Rectal smooth muscle tissue (tissue), 1 donor: ENCODE data around the gene RIPPLY1.

Experiments
- H3K27ac ChIP-seq: one replicate; pipeline ENCODE4 v1.7.0; 2013; ENCODE audit warnings: low read depth, low read length, inconsistent platforms
- H3K27me3 ChIP-seq: one replicate; pipeline ENCODE4 v1.7.0; 2013; ENCODE audit warnings: low read length; ENCODE audit not compliant: control insufficient read depth, insufficient read depth
- H3K36me3 ChIP-seq: one replicate; pipeline ENCODE4 v1.7.0; 2013; ENCODE audit warnings: low read length; ENCODE audit not compliant: control insufficient read depth, insufficient read depth
- H3K4me1 ChIP-seq: one replicate; pipeline ENCODE4 v1.7.0; 2013; ENCODE audit warnings: low read length; ENCODE audit not compliant: control insufficient read depth, insufficient read depth
- H3K4me3 ChIP-seq: one replicate; pipeline ENCODE4 v1.7.0; 2013; ENCODE audit warnings: low read length
- H3K9ac ChIP-seq: one replicate; pipeline ENCODE4 v1.7.0; 2013; ENCODE audit warnings: low read length

RIPPLY1 gene

GRCh38 chrX:106903856-106904528, 851 bp upstream of the RIPPLY1 start:
- H3K4me1 ChIP-seq, result no peaks in the 10 kb centered on the region
- no peaks in the 10 kb centered on the region for H3K36me3 ChIP-seq
- H3K4me3 ChIP-seq, result no peak overlapping the region
- peaks cover 2% of the 10 kb centered on the region for H3K27me3 ChIP-seq
- no peak overlapping the region for H3K9ac ChIP-seq
- no peak overlapping the region for H3K27ac ChIP-seq

GRCh38 chrX:106902684-106903083, 457 bp downstream of the RIPPLY1 start:
- H3K27me3 ChIP-seq, result no peaks in the 10 kb centered on the region
- H3K27ac ChIP-seq, result no peak overlapping the region
- no peak overlapping the region for H3K4me3 ChIP-seq
- no peaks in the 10 kb centered on the region for H3K36me3 ChIP-seq
- H3K4me1 ChIP-seq, result no peaks in the 10 kb centered on the region
- no peak overlapping the region for H3K9ac ChIP-seq

- H3K27me3 ChIP-seq, result no peaks in the 10 kb centered on the region
Observed at GRCh38 chrX:106901781-106902219, 1.3 kb downstream of the RIPPLY1 start.

GRCh38 chrX:106901341-106901740, 1.8 kb downstream of the RIPPLY1 start:
- Histone ChIP-seq H3K27me3 (no peaks in the 10 kb centered on the region), H3K4me1 (no peaks in the 10 kb centered on the region), H3K9ac (no peak overlapping the region), H3K27ac (no peak overlapping the region), H3K36me3 (no peaks in the 10 kb centered on the region), H3K4me3 (no peak overlapping the region)

More at GRCh38 chrX:106901781-106902219, 1.3 kb downstream of the RIPPLY1 start:
- H3K36me3 ChIP-seq, result no peaks in the 10 kb centered on the region
- H3K4me1 ChIP-seq, result no peaks in the 10 kb centered on the region
- H3K27ac ChIP-seq, result no peak overlapping the region
- H3K9ac ChIP-seq, result no peak overlapping the region
- H3K4me3 ChIP-seq, result no peak overlapping the region

- no peaks in the 10 kb centered on the region for H3K36me3 ChIP-seq
- no peak overlapping the region for H3K9ac ChIP-seq
- no peak overlapping the region for H3K27ac ChIP-seq
Observed at GRCh38 chrX:106899841-106900240, 3.3 kb downstream of the RIPPLY1 start.

GRCh38 chrX:106899276-106899675, 3.9 kb downstream of the RIPPLY1 start:
- H3K36me3 ChIP-seq, result no peaks in the 10 kb centered on the region
- no peak overlapping the region for H3K4me3 ChIP-seq
- no peaks in the 10 kb centered on the region for H3K27me3 ChIP-seq
- no peaks in the 10 kb centered on the region for H3K4me1 ChIP-seq
- no peak overlapping the region for H3K27ac ChIP-seq
- H3K9ac ChIP-seq, result no peak overlapping the region

More at GRCh38 chrX:106899841-106900240, 3.3 kb downstream of the RIPPLY1 start:
- H3K27me3 ChIP-seq, result no peaks in the 10 kb centered on the region
- H3K4me3 ChIP-seq, result no peak overlapping the region
- H3K4me1 ChIP-seq, result no peaks in the 10 kb centered on the region

- no peak overlapping the region for H3K27ac ChIP-seq
- H3K4me1 ChIP-seq, result no peaks in the 10 kb centered on the region
- no peak overlapping the region for H3K4me3 ChIP-seq
- H3K27me3 ChIP-seq, result no peaks in the 10 kb centered on the region
- H3K9ac ChIP-seq, result no peak overlapping the region
- H3K36me3 ChIP-seq, result no peaks in the 10 kb centered on the region
Observed at GRCh38 chrX:106898462-106898861, 4.7 kb downstream of the RIPPLY1 start.

- Histone ChIP-seq H3K4me3 (no peak overlapping the region), H3K36me3 (no peaks in the 10 kb centered on the region), H3K27ac (no peak overlapping the region), H3K9ac (no peak overlapping the region), H3K27me3 (peaks cover 4% of the 10 kb centered on the region), H3K4me1 (no peaks in the 10 kb centered on the region)
Observed at GRCh38 chrX:106897259-106897658, 5.9 kb downstream of the RIPPLY1 start.

GRCh38 chrX:106894978-106895452, 8.1 kb downstream of the RIPPLY1 start:
- H3K4me3 ChIP-seq, result no peak overlapping the region
- H3K4me1 ChIP-seq, result no peaks in the 10 kb centered on the region
- no peak overlapping the region for H3K27ac ChIP-seq
- H3K36me3 ChIP-seq, result no peaks in the 10 kb centered on the region
- H3K9ac ChIP-seq, result no peak overlapping the region
- peaks cover 4% of the 10 kb centered on the region for H3K27me3 ChIP-seq

- no peak overlapping the region for H3K9ac ChIP-seq
- H3K4me1 ChIP-seq, result no peaks in the 10 kb centered on the region
- H3K27ac ChIP-seq, result no peak overlapping the region
- H3K27me3 ChIP-seq, result peaks cover 4% of the 10 kb centered on the region
- H3K4me3 ChIP-seq, result no peak overlapping the region
- no peaks in the 10 kb centered on the region for H3K36me3 ChIP-seq
Observed at GRCh38 chrX:106894392-106894909, 8.7 kb downstream of the RIPPLY1 start.

GRCh38 chrX:106891762-106892460, 11.2 kb downstream of the RIPPLY1 start:
- Histone ChIP-seq H3K27me3 (peaks cover 4% of the 10 kb centered on the region), H3K4me3 (no peak overlapping the region), H3K9ac (no peak overlapping the region), H3K4me1 (no peaks in the 10 kb centered on the region), H3K27ac (no peak overlapping the region), H3K36me3 (no peaks in the 10 kb centered on the region)

GRCh38 chrX:106889468-106889867, 13.7 kb downstream of the RIPPLY1 start:
- Histone ChIP-seq H3K4me3 (no peak overlapping the region), H3K36me3 (no peaks in the 10 kb centered on the region), H3K9ac (no peak overlapping the region), H3K27me3 (peaks cover 4% of the 10 kb centered on the region), H3K27ac (no peak overlapping the region), H3K4me1 (no peaks in the 10 kb centered on the region)
